Islet of Langerhans (tissue), 1 donor: ENCODE data around the gene C1QB.

ENCODE experiments used
- FAIRE-seq: peaks from one replicate; lab custom pipeline; 2011; peaks lifted over from hg19 to GRCh38; lab: Jason Lieb, UNC

C1QB gene

GRCh38 chr1:22652881-22653316 is at the start of gene C1QB:
Gene C1QB (plus strand): TSS chr1:22653236. CDS start chr1:22659463, 6,227 bp downstream.
- FAIRE-seq = no peak

GRCh38 chr1:22606161-22606560 is 46.9 kb upstream of the C1QB start:
- FAIRE-seq = no peak

- no peak for FAIRE-seq
Observed at GRCh38 chr1:22607154-22607553, 45.9 kb upstream of the C1QB start.

- FAIRE-seq = no peak
Observed at GRCh38 chr1:22608361-22608760, 44.7 kb upstream of the C1QB start.

GRCh38 chr1:22609291-22609690 is 43.7 kb upstream of the C1QB start:
- FAIRE-seq = no peak

GRCh38 chr1:22611530-22611947 is 41.5 kb upstream of the C1QB start:
- FAIRE-seq = no peak

DNA sequence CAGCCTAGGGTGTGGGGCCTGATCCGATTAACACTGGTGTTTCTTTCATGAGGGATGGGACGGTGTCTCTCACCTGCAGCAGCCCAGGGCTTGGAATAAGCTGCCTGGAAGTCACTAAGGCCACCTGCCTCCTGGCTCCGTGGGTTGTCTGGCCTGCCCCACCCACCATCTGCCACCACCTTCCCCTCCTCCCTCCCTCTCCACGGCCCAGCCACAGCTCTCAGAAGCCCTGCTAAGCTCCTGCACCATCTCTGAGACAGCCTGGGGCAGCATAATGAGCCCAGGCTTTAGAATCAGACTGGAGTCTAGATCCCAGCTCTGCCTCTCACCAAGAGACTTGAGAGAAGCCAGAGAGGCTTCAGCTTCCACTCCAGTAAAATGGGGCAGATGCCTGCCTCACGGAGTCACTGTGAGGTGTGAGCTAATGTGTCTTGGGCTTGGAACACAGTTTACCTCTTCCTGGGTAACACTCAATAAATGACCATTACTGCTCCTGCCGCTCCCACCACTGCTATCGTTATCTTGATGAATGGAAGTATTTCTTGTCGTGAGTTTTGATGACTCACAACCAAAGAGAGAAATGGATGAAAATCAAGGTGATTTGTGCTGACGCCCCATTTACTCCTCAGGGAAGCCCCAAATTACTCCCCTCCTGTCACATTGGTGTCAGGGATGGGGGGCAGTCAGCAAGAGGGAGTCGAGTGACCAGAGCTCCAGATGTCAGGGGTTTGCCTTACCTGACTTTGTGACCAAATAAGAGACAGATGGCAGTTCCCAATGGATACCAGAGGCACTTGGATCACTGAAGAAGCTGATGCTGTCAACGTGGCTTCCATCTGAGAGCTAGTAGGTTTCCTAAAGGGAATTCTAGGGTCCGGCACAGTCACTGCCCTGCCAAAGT is 40.1 kb upstream of the C1QB start:
- no peak for FAIRE-seq

DNA sequence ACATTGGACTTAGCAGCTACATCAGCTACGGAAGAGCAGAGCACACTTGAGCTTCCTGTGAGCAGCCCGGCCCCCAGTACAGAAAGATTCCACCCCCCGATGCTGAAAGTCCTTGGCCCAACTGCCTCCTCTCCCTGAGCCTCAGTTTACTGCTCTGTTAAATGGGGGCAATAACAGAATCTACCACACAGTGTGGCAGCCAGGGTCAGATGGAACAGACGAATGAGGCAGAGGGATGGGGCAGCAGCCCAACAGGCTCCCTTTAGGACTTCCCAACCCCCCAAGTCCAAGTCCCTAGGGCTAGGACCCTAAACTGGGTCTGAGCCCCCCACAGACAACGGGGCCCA is 39.5 kb upstream of the C1QB start:
- FAIRE-seq = no peak

GRCh38 chr1:22613951-22614350 is 39.1 kb upstream of the C1QB start:
- FAIRE-seq = no peak

DNA sequence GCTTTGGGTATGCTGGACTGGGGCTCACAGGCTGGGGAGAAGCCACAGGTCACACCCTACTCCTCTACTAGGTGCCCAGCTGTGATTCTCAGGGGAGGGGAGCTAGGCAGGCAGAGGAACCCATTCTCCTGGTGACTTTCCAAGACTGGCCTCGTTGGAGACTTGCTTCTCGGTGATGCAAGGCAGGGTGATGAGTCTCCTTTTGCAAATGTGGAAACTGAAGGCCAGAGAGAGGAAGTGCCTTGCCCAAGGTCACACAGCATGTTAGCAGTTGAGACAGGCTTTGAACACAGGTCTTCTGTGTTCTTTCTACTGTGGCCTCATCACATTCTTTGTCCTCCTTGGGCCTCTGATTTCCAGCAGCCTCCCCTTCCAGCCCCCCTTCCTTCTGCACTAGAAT is 37.1 kb upstream of the C1QB start:
- no peak for FAIRE-seq

DNA sequence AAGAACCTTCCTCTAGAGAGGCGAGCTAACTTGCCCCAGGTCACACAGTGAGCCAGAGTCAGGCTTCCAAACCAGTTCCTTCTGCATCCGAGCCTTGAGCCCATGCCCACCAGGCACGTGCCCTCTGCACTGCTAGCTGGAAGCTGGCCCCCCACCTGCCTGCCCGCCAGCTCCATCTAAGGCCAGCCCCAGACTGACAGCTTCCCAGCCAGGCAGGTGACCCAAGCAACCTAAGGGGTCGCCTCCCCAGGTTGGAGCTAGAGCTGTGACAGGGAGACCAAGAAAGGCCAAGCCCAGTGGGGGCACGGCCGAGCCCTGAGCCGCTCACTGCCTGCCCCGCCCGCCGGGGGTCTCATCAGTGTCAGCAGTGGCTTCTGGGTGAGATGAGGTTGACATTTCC is 36.5 kb upstream of the C1QB start:
- FAIRE-seq = no peak

DNA sequence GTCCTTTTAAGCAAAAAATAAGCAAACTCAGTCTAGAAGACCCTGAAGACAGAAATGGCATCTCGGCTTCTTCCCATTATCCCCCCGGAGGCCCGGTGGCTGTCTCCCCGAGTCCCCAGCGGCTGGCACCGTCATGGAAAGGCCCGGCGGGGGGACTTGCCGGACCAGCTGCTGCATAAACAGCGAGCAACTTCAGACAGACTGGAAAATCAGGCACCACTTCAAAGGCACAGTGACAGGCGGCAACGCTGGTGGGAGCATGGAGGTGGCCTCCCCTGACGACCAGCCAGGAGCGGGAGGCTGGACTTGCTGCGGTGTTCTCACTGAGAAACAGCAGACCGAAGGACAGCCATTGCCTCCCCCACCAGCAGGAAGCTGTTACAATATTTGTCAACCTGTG is 35.0 kb upstream of the C1QB start:
- no peak for FAIRE-seq

DNA sequence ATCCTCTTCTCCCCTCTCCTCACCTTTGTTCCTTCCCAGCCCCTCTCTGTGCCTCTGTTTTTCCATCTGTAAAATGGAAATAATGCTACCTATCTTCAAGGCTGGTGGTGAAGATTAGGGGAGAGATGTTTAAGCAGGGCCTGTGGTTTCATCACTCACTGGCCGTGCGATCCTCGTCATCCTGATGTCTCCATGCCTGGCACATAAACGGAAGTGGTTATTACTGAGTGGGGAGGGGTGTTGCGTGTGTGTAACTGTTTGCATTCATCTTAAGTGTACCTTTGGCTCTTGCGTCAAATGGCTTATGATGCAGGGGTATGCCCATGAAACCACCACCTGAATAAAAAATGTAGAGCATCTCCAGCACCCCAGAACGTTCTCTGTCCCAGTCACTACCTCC is 33.8 kb upstream of the C1QB start:
- no peak for FAIRE-seq

- no peak for FAIRE-seq
Observed at GRCh38 chr1:22619798-22620197, 33.2 kb upstream of the C1QB start.

DNA sequence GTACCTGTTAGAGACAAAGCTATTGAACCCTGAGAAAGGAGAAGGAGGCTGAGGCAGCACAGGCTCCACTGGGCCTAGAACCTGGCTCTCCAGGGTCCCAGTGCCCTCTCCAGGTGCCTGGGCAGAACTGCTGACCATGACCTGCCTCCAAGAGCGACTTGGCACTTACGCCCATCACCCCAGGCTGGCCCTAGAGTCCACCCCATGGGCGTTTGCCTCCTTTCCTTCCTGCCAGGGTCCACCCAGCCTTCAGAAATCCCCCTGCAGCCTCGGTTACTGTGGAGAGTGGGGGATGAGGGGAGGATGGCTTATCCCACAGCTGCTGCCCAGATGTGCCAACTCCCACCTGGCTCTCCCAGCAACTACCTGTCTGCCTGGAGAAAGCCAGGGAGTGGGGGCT is 31.3 kb upstream of the C1QB start:
- no peak for FAIRE-seq

DNA sequence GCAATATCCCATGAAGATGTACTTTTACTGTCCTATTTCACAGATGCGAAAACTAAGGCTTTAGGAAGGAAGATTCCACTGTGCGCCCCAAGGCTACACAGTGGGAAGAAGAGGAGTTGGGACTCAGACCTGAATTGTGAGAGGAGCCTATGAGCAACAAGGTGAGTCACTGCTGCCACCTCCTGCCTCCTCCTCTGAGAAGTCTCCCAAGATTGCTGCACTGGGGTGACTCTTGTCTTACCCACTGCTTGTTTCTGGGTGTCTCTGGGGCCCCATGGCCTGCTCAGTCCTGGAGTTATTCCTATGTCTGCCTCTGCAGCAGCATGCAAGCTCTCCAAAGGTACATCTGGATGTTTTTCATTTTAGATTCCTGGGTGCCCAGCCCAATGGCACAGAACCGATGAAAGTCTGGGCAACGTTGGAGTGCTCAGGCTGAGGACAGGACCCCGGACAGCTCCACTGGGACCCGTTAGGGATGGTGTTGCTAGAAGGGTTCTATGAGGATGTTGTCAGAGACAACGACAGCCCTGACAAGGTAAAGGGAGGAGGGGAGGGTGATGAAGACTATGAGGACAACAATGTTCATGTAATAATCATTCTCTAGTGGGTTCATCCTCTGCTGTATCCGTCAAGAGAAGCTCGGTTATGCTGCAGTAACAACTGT is 27.6 kb upstream of the C1QB start:
- FAIRE-seq = no peak

- FAIRE-seq = no peak
Observed at GRCh38 chr1:22626237-22627157, 26.5 kb upstream of the C1QB start.

DNA sequence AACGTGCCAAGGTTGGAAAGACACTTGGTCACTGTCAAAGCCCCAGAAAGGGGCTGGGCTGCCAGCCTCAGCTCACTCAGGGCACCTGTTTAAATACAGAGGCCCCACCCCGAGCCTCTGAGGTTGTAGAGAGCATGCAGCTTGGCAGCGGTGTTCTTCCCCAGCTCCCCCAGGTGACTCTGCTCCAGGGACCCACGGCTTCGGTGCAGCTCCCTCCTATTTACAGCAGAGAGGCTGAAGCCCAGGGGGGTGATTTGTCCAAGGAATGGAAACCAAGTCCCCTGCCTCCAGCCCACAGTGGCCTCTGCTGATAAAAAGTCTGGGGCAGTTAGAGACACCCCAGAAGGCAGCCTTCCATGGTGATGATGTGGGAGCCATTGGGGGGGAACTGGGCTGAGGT is 25.7 kb upstream of the C1QB start:
- no peak for FAIRE-seq

DNA sequence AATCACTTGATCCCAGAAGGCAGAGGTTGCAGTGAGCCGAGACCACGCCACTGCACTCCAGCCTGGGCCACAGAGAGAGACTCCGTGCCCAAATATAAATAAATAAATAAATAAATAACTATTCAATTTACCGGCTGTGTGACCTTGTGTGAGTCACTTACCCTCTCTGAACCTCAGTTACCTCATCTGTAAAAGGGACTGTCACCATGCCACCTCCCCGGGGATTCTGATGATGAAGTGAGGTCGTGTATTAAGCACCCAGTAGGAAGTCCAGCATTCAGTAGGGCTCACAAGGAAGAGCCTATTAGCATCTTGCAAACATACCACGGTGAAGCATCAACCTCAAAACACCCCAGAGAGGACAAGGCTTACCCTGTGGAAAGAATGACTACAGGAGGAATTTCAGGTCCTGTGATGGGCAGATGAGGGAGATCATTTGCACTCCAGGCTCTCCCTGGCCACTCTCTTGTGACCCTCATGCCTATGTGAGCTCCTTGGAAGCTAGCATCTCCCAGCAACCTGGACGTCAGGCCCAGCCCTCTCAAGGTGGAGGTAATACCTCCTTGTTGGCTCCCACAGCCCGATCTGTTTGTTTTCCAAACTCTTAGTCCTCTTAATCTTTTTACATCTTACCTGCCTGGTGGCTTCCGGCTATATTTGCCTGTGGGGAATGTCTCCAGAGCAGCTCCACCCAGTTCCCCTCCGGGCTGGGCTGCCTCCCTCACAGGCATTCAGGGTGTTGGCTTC is 24.2 kb upstream of the C1QB start:
- no peak for FAIRE-seq

- FAIRE-seq = no peak
Observed at GRCh38 chr1:22629886-22630285, 23.1 kb upstream of the C1QB start.

- no peak for FAIRE-seq
Observed at GRCh38 chr1:22633697-22634463, 19.2 kb upstream of the C1QB start.
